IPS-NIHi7 (cell line): ENCODE data around the gene CHRDL2.

Source experiments
- DNase-seq: peaks from one replicate; pipeline ENCODE4 v3.0.0; 2012; ENCODE audit warnings: mixed read lengths; ENCODE audit errors: extremely low spot score

The CHRDL2 gene

DNA sequence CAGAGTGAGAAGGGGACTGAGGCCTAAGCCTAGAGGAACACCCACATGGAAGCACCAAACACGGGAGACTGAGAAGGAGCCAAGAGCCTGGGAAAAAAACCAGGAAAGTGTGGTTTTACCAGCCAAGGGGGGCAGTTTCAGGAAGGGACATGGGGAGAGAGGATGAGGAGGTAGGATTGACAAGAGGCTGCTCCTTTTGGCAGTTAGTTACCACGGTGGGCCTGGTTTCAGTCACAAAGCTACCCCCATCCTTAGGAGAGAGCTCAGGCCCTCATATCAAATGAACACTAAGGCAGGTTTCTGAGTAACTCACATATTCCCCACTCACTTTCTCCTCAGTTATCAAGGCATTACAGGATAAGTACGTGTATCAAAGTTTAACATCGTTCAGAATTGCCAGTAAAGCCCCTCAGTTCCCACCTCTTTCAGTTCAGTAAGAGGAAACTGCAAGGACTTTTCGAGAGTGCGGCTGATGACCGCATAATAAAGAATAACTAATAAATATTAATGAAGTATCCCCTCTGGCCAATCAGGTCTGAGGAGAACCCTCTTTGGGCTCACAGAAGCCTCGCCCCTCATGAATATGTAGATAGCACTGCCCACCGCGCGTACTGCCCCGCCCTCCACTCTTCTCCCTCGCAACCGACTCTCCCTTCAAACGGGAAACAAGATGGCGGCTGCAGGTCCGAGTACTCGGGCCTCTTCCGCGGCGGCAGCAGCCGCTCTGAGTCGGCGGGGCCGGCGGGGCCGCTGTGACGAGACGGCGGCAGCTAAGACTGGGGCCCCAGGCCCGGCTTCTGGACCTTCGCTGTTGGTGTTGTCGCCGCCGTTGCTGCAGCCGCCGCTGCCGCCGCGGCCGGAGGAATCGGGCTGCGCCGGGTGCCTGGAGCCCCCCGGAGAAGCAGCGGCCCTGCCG, 17.2 kb upstream of the CHRDL2 start, which contains the start of gene RNF169:
Gene RNF169, plus strand, starts transcription at position 639 of the 916 bp plus-strand sequence. Its CDS starts 32 bp downstream, at position 671.
- DNase-seq = peak; percentile 97

DNA sequence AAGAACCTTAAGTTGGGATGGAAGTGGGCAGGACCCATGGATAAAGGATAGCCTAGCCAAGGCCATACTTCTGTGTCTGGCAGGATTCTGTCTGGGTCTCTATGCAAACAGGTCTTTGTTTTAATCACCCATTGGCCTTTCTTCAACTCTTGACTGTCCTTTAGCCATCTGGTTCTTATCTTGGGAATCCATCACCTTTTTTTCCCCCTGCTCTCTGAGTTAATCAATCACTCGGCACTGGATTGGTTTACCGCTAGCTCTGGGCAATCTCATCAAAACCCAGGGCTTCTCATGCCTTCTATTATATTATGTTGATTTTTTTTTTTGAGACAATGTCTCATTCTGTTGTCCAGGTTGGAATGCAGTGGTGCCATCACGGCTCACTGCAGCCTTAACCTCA, 15.6 kb upstream of the CHRDL2 start:
- DNase-seq = no peak

DNA sequence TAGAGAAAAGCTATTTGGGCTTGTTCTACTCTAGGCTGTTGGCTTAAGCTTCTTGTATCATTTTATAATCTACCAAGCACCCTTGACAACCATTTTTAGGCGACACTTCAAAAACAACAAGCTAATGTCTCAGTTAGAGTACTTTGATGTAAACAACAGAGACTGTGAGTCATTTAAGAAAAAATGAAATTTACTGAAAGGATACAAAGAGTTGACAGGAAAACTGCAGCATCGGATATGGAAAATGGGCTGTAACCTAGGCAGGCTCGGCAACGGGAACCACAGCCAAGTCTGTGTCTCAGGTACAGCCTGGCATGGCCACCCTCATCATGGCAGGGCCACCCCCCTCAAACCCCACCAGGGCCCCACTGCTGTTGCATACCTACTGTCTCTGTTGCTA, 13.1 kb upstream of the CHRDL2 start:
- no peak for DNase-seq

DNA sequence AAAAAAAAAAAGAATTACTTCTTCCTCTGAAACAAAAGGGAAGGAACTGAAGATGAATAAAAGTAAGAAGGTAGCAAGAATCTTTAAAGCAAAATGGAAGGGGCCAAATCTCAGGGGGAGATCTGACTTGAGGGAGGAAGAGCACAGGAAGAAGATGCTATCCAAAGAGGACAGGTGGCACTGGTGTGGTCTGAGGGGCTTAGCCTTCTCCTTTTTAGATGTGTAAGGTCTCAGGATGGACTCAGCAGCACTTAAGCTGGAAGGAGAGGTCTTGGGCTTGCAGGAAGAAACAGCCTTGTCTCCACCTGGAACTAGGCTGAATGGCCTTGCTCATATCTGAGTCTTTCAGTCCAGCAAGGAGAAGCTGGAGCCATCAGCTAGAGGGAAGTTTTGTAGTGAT, 12.4 kb upstream of the CHRDL2 start:
- no peak for DNase-seq

DNA sequence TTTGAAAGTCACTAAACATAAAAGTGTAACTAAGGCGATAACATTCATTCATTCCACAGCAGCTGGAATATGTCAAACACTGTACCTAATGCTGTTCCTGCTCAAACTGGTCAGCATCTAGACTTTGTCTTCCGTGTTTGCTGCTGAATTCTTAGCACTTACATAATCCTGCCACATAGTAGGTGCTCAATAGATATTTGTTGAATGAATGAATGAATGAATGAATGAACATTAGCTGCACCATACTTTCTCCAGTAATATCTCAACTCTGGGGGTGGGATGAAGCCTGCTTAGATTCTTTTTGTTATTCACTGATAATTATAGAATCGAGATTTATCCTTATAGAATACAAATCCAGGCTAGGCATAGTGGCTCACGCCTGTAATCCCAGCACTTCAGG, 10.8 kb upstream of the CHRDL2 start:
- no peak for DNase-seq

DNA sequence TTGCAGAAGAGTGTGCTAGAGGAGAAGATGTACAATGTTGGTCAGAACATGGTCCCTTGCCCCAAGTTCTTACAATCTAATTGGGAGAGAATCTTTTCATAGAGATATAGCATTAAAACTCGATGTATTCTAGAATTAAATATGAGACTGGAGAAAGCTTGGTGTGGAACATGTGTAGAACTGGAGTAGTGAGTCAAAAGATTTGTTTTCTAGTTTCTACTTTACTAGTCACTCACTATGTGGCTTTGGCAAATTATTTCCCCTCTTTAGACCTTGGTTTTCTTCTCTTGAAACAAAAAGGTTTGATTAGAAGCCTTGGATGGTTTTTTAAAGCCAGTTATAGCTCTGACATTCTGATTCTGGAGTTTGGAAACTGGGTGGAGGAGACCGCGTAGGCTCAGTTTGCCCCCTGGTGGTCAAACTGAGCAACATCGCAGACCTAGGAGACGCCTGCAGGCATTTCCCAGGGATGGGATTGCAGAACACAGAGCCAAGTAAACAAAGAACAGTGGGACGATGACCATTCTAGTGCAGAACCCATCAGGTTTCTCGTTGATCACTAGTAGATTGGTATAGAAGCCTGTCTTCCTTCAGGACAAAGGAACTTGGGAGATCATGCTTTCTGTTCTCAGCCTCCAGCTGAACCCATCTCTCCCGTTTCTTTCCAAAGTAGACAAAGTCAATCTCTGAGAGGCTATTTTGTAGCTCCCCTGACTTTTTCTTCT, 8.5 kb upstream of the CHRDL2 start:
- peak; percentile 88 for DNase-seq

DNA sequence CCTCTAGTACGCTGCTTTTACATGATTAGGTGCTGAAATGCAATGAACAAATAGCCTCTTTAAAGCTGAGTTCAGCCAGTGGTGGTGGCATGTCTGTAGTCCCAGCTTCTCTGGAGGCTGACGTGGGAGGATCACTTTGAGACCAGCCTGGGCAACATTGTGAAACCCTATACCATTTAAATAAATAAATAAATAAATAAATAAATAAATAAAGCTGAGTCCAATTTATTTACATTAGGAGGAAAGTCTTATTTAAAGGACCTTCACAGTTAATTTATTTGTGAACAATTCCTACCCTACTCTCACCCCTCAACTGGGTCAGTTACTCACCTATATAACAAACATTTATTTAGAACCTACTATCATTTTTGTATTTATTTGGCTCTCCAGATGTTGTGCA, 4.8 kb upstream of the CHRDL2 start:
- no peak for DNase-seq

DNA sequence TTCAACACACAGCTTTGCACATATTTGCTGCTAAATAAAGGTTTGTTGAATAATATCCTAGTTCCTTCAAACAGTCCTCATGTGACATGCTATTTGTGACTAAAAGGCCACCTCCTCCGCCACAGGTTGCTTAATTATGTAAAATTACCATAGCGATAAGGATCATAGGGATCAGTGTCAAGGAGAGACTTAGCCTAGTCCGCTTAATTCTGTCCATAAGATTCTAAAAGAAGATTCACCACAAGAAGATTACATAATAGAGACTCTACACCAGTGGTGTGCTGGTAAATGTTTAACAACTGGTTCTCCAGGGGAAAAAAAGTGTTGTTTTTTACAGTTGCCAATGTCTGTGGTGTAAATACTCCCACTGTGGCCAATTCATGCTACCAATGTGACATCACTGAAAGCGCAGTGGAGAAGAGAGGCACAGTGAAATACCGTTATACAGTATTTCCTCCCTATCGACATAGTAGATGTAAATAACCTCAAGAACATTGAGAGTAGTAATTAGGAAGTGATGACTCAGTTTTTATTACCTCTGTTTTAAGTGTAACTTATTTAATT, 4.2 kb upstream of the CHRDL2 start:
- DNase-seq = no peak

DNA sequence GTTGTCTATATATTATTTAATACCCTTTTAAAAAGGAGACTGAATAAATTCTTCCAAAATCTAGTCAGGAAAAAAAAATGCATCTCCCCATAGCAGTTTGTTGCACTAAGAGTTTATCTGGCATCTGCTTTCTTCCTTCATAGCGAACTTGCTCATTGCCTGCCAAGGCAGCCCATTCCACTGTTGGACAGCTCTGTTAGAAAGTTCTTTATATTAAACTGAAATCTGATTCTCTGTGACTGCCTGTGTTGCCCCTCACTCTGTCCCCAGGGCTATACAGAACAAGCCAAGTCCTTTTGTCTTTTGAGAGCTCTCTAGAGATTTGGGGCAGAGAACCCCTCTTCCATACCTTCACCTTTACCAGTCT, 3.3 kb upstream of the CHRDL2 start:
- DNase-seq = no peak

DNA sequence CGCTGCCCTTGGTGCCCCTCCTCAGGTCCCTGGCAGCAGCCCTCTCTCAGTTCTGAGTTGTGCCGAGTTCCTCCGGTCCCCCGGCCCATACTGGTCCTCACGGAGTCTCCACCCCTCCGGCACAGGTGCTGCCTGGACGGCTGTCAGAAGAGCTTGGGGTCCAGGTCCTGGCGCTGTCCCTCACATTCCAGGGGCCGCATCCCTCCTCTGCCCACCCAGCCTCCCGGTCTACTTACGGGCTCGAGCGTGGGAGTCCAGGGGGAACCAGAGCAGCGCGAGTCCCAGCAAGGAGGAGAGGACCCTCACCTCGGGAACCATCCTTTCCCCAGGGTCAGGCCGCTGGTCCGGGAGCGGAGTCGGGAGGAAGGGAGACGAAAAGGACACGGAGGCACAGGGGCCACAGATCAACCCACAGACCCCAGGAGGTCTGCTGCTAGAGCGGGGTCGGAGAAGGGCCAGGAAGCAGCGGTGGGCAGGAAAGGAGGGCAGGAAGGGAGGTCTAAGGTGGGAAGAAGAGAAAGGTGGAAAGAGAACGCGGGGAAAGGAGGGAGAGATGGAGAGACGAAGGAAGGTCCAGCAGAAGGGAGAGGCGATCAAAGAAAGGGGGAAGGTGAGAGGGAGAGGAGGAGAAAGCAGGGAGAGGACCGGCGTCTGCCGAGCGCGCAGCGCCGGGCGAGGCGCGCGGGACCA, 510 bp downstream of the CHRDL2 start:
- DNase-seq = no peak

DNA sequence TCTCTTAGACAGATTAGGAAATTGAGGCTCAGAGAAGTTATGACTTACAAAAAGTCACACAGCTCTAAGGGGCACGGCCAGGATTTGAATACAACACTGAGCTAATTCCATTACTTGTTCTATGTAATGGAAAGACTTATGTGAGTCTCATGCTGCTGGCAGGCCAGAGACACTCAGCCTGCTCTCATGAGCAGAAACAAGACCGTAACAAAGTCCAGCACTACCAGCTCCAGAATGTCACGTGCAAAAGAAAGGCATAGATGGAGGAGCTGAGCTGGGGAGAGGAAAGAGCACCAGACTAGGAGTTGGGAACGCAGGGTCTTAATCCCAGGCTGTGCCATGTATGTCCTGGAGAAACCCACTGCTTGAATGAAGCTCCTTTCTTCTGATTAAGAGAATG, 1.8 kb downstream of the CHRDL2 start:
- no peak for DNase-seq

DNA sequence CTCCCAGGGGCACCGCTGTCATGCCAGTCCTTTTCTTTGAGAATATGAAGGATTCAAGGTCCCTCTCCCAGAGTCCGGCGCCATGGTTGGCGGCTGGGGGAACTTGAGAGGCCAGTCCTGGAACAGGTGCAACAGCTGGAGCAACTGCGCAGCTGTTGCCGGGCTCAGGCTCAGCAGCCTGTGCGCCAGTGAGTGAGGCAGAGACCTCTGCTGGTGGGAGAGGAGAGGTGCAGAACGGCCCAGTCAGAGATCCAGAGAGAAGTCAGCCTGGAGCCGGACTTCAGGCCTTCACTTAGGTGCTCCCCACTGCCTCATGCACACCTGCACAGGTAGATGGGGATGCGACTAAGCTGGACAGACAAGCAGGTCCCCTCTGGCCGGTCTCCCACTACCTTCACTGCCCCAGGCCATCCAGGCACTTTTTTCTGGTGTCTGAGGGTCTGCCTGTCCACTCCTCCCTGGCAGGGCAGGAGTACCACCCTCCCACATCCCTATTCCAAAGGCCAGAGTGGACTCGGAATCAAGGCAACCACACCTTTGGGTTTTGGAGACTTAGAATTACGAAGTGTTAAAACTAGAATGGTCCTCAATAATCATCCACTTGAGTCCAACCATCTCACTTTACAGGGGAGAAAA, 4.6 kb downstream of the CHRDL2 start:
- DNase-seq = peak; percentile 91

DNA sequence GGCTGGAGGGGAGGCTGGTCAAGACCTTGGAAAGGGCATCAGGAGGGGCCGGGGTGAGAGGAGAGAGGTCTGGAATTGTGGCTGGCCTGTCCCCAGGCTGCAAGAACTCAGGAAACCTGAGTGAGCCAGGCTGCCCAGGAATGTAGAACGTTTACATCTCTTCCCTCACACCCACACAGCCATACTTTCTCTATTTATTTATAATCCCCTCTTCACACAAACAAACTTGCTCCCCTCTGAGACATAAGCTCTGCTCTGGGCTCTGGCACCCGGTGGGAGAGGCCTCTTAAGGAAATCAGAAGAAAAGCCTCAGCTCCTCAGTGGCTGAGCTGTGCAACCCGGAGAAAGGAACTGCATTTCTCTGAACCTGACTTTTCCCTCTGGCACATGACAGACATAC, 5.5 kb downstream of the CHRDL2 start:
- DNase-seq = no peak

DNA sequence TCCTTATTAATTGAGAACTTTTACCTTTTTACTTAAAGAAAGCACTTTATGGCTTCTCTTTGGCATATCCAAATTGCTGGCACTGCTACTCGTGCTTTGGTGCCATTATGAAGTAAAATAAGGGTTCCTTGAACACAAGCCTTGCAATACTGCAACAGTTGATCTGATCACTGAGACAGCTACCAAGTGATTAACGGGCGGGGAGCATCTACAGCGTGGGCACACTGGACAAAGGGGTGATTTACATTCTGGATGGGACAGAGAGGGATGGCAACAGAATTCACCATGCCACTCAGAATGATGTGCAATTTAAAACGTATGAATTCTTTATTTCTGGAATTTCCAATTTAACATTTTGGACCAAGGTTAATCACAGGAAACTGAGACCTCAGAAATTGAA, 7.7 kb downstream of the CHRDL2 start:
- no peak for DNase-seq

DNA sequence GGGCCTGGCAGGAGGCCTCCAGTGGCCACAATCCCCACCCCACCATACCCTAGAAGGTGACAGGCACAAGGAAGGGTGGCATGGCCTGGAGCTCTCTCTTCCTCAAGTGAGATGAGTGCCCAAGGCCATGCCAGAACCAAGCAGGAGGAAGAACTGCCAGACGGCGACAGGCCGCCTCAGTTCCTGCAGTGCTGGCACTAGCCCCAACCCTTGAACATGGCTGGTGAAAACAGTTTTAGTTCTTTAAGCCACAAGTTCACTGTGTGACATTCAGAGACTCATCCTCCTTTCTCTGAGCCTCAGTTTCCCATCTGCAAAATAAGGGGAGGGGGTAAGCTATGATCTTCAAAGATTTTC, 9.8 kb downstream of the CHRDL2 start:
- DNase-seq = no peak

DNA sequence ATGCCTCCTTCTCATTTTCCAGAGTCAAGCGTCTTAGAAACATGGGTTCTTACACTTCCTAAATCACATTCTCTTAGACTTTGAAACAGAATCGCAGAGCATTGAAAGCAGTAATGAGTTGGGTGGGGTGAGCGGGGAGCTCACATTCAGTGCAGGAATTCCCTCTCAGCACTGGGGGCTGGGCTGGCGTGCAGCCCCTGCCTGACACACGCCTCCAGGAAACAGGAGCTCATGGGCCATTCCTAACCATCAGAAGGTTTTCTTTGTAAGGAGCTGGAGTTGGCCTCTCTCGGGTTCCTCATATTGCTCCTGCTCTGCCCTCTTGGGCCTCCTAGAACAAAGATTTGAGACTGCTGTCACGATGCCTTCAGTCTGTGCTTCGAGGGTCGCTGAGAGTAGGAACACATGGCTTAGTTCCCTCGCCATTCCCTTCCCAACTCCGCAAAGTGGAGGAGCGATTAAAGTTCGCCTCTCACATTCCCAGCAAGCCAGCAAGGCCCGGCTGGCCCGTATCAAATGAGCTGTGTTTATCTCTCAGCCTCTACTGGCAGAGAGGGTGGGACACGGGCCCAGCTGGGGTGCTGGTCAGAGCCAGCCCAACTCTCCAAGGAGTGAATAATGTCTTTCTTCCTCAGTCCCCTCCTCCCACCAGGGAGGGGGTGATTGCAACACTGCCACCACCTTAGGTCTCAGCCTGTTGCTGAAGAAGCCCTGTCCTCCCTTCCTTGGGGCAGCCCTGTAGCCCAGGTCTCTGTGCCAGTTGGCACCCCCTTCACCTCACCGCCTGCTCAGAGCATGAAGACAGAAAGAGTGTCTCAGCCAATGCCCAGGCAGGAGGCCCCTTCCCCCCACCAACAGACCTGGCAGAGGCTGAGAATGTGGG, 10.4 kb downstream of the CHRDL2 start:
- DNase-seq = no peak

DNA sequence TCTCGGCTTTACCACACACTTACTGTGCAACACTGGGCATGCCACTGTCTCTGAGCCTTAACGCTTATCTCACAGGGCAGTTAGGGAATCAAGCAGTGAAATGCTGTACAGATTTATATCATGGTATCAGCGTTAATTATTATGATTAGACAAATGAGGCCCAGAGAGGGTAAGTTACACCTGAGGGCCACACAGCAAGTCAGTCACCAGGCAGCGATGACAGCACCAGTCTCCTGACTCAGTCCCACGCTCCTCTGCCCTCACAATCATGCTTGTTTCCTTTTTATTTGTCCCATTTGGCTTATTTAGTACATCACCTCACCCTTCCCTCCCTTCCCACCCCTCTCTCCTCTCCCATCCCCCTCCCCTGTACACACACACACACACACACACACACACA, 12.2 kb downstream of the CHRDL2 start:
- DNase-seq = no peak

DNA sequence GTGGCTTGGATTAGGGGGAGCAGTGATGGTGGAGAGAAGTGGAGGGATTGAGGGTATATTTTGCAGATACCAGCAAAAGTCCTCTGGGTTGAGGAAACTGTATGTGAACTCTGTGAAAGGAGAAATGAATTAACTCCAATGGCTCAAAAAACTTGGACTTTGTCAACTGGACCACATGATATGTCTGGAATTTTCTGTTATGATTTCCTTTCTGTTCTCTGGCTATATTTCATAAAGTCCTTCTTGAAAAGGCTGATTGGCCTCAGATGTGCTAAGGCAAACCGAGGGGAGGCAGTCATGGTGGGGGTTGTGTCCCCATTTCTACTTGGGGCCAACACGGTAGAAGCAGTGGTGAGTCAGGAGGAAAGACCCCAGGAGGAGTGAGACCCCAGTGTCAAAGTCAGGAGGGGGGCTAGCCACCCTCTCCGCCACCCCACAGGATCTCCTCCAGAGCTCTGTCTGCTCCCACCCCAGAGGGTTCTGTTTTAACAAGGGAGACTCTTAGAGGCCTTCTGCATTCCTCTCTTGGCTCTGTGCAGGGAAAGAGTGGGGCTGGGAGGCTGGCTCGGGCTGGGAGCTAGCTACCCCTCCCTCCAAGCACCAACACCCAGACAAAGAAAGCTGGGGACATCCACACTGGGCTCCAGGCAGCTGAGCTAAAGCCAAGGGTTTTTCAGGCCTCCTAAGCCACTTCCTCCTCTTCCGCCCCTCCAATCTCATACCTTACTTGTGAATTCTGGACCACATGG, 13.8 kb downstream of the CHRDL2 start:
- no peak for DNase-seq

DNA sequence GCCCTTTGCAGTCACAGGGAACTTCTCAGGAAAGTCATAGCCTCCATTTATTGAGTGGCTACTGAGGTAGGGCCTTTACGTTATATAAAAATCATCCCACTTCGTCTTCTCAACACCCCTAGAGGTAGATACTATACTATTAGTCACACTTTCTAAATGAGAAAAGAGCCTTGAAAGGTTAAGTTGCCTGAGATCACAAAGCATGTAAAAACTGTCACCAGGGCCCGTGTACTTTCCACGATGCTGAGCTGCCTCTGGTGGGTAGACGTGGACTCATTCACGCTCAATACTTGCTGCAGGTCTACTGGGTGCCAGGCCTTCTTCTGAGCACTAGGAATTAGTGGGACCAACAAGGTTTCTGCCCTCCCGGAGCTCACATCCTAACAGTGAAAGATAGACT, 16.3 kb downstream of the CHRDL2 start:
- DNase-seq = no peak

DNA sequence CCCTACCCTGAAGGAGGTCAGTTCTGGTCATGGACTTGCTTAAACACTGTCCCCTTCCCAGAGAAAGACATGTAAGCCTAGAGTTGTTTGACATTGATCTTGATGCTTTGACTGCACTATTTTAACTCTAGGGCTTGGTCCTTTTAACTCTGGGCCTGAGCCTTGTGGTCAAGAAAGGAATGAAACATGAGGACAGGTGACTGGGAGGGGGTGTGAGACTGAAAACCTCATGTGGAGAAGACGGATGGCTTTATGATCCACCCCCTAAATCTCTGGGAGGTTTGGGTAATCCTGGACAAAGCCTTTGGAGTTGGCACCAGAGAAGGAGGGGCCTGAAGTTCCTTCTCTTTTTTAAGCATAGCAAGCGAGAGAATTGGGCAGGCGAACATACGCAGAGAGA, 17.5 kb downstream of the CHRDL2 start:
- no peak for DNase-seq
